B cell (primary cell): ENCODE results near the gene KIF20B. TPM values are rescaled to one million over a fixed set of nuclear protein-coding genes. Genes with fewer than 3 reads are reported as not detected.

Experiments
- ATAC-seq: fragments of 200-7000 bp; cut with Tn5 transposase; one replicate; pipeline ENCODE4 v1.10.0; 2021; ENCODE audit warnings: low read depth, mild to moderate bottlenecking, moderate number of reproducible peaks, moderate library complexity
- CTCF ChIA-PET: fragments of 350-600 bp; sonication (Branson Sonifier 250); formaldehyde crosslinking; loops from one replicate; lab custom pipeline; 2021; ENCODE audit warnings: antibody characterized with exemption, inconsistent platforms; lab: Charles Lee
- POLR2A ChIA-PET: fragments of 350-600 bp; sonication (Branson Sonifier 250); formaldehyde crosslinking; loops from one replicate; lab custom pipeline; 2021; ENCODE audit warnings: antibody characterized with exemption; lab: Charles Lee
- DNase-seq: peaks from one replicate; pipeline ENCODE4 v3.0.0; 2013
- H2AFZ ChIP-seq: 2 replicates; pipeline ENCODE4 v1.6.1; 2012; ENCODE audit warnings: mild to moderate bottlenecking, low read depth, low read length; ENCODE audit not compliant: insufficient read depth, poor library complexity, severe bottlenecking
- H3K27ac ChIP-seq, 2 donors: 1 replicate in 1 of 2; 2 replicates in 1 of 2; pipeline ENCODE4 v1.5.1; 2012 to 2013; ENCODE audit warnings: low read length in 2 of 2, mild to moderate bottlenecking in 2 of 2, moderate library complexity in 1 of 2
- H3K27me3 ChIP-seq, 4 experiments: fragments of 200-600 bp in 1 of 4; sonication (generic) in 1 of 4; replicated peaks in 1 of 4; 1 replicate in 2 of 4; 2 replicates in 2 of 4; pipeline versions ENCODE4 v1.6.1 to v1.7.0; 2013 to 2016; ENCODE audit warnings: low read length in 3 of 4, mild to moderate bottlenecking in 2 of 4, mixed read lengths in 1 of 4, moderate library complexity in 1 of 4; ENCODE audit not compliant: insufficient read depth in 4 of 4, control insufficient read depth in 3 of 4; ENCODE audit errors: control extremely low read depth in 1 of 4
- H3K36me3 ChIP-seq, 2 experiments: replicated peaks in 1 of 2; 1 replicate in 1 of 2; 2 replicates in 1 of 2; pipeline versions ENCODE4 v1.6.1 to v1.7.1; 2013; ENCODE audit warnings: low read length in 1 of 2; ENCODE audit not compliant: insufficient read depth in 2 of 2, control insufficient read depth in 1 of 2; ENCODE audit errors: control extremely low read depth in 1 of 2, extremely low read depth in 1 of 2
- H3K4me1 ChIP-seq, 2 donors: fragments of 200-600 bp in 1 of 2; sonication (generic) in 1 of 2; 1 replicate in 1 of 2; 2 replicates in 1 of 2; pipeline versions ENCODE4 v1.5.1 to v1.6.1; 2013 to 2017; ENCODE audit warnings: low read length in 2 of 2; ENCODE audit not compliant: control insufficient read depth in 2 of 2, insufficient read depth in 2 of 2
- H3K4me2 ChIP-seq: replicated peaks from 2 replicates; pipeline ENCODE3; 2012; ENCODE audit warnings: mild to moderate bottlenecking, low read depth, low read length; ENCODE audit not compliant: poor library complexity, severe bottlenecking
- H3K4me3 ChIP-seq, 5 experiments: fragments of 200-600 bp in 1 of 5; sonication (generic) in 1 of 5; 1 replicate in 3 of 5; 2 replicates in 2 of 5; pipeline versions ENCODE4 v1.5.1 to v1.7.0; 2011 to 2016; ENCODE audit warnings: low read length in 4 of 5, mild to moderate bottlenecking in 4 of 5, low read depth in 2 of 5, control low read depth in 1 of 5, moderate library complexity in 1 of 5; ENCODE audit not compliant: insufficient read depth in 1 of 5; ENCODE audit errors: control extremely low read depth in 1 of 5, extremely low read depth in 1 of 5
- H3K79me2 ChIP-seq: fragments of 200-600 bp; sonication (generic); one replicate; pipeline ENCODE4 v1.6.0; 2016; ENCODE audit warnings: low read length; ENCODE audit not compliant: control insufficient read depth, insufficient read depth
- H3K9ac ChIP-seq: fragments of 200-600 bp; sonication (generic); 2 replicates; pipeline ENCODE4 v1.6.1; 2017; ENCODE audit warnings: mild to moderate bottlenecking, low read length, moderate library complexity
- H3K9me3 ChIP-seq, 3 donors: one replicate each; pipeline versions ENCODE4 v1.6.1 to v1.7.1; 2013; ENCODE audit warnings: low read length in 2 of 3; ENCODE audit not compliant: control insufficient read depth in 2 of 3, insufficient read depth in 1 of 3; ENCODE audit errors: control extremely low read depth in 1 of 3
- H4K20me1 ChIP-seq: 2 replicates; pipeline ENCODE4 v1.6.0; 2012; ENCODE audit warnings: mild to moderate bottlenecking, low read length; ENCODE audit not compliant: insufficient read depth, control insufficient read depth, poor library complexity, severe bottlenecking
- H3K27ac Mint-ChIP-seq: one replicate; pipeline ENCODE4 v1.8.0; 2021; ENCODE audit warnings: mixed read lengths
- H3K27me3 Mint-ChIP-seq: one replicate; pipeline ENCODE4 v1.8.0; 2021; ENCODE audit warnings: mixed read lengths
- H3K4me1 Mint-ChIP-seq: one replicate; pipeline ENCODE4 v1.8.0; 2021; ENCODE audit warnings: mixed read lengths
- H3K4me3 Mint-ChIP-seq: one replicate; pipeline ENCODE4 v1.8.0; 2021; ENCODE audit warnings: mixed read lengths
- H3K9me3 Mint-ChIP-seq: one replicate; pipeline ENCODE4 v1.8.0; 2022; ENCODE audit warnings: mixed read lengths; ENCODE audit not compliant: insufficient read depth
- CTCF ChIP-seq: fragments of 200-600 bp; IDR thresholded peaks from one replicate; pipeline ENCODE4 v1.8.0; 2022; ENCODE audit warnings: antibody characterized with exemption, mild to moderate bottlenecking
- EZH2 ChIP-seq: IDR thresholded peaks from 2 replicates; pipeline ENCODE4 v1.6.1; 2012; ENCODE audit warnings: borderline replicate concordance, low read depth, mild to moderate bottlenecking, moderate library complexity, low read length; ENCODE audit not compliant: insufficient read depth, poor library complexity, severe bottlenecking
- WGBS: methylation state at CpG from one replicate; pipeline ENCODE4 v1.1.5; 2013; ENCODE audit warnings: missing lambda C conversion rate; ENCODE audit not compliant: insufficient coverage; 5-methylcytosine and 5-hydroxymethylcytosine counted together
- intact Hi-C: fragments of 100-400 bp; cut with micrococcal nuclease; formaldehyde crosslinking; loops from one replicate; pipeline ENCODE4 v1.10.0; 2022
- polyA plus RNA-seq: library from polyadenylated mRNA; depleted of rRNA; stranded (reverse); fragments of >200 nt; gene quantifications from 2 replicates; pipeline ENCODE4 v1.2.3, GENCODE V29; 2012
- total RNA-seq, 2 donors: library from RNA; stranded (reverse); fragments of 120-200 nt in 1 of 2; gene quantifications; 1 replicate in 1 of 2; 2 replicates in 1 of 2; pipeline versions ENCODE4 v1.2.3 to v1.2.4, GENCODE V29; 2013 to 2022

Gene KIF20B
- total and polyA plus RNA-seq, 2 donors (not counting 1 experiment from before 2014, with no cell fraction given), result 1.6 to 24.6 TPM

- no peak for ATAC-seq
- H3K4me3 Mint-ChIP-seq, result no peak overlapping the region
- POLR2A ChIA-PET, result no interaction called here
- Histone ChIP-seq H3K4me2 (no peak overlapping the region), H3K4me1 (no peaks in the 10 kb centered on the region), H3K27me3 (peaks cover 0 to 2% (median 0%) of the 10 kb centered on the region in 4 experiments), H2AFZ (no peak overlapping the region), H4K20me1 (no peaks in the 10 kb centered on the region), H3K36me3 (no peaks in the 10 kb centered on the region), H3K9ac (no peak overlapping the region), H3K9me3 (no peaks in the 10 kb centered on the region), H3K79me2 (no peaks in the 10 kb centered on the region), H3K27ac (no peak overlapping the region), H3K4me3 (no peak overlapping the region)
- H3K4me1 Mint-ChIP-seq, result no peaks in the 10 kb centered on the region
- no peak for DNase-seq
- CTCF ChIA-PET, result no interaction called here
- TF ChIP-seq CTCF (no peak), EZH2 (no peak)
- WGBS, result 52% methylated on average over 6 of the region's 7 CpGs
- no peak overlapping the region for H3K27ac Mint-ChIP-seq
- intact Hi-C loops, result no loop called here
- H3K27me3 Mint-ChIP-seq, result peaks cover 4% of the 10 kb centered on the region
- H3K9me3 Mint-ChIP-seq, result no peaks in the 10 kb centered on the region
Observed at GRCh38 chr10:89789188-89789877, 87.9 kb downstream of the KIF20B start.

- intact Hi-C loops, result no loop called here
- ATAC-seq (no peak), DNase-seq (no peak)
- H3K36me3 ChIP-seq, result no peaks in the 10 kb centered on the region
- no CpG with 5 or more reads among the region's 2 CpGs for WGBS
- TF ChIP-seq EZH2 (no peak), CTCF (no peak)
- peaks cover 4% of the 10 kb centered on the region for H3K27me3 Mint-ChIP-seq
- no peaks in the 10 kb centered on the region for H4K20me1 ChIP-seq
- H3K9me3 ChIP-seq, result no peaks in the 10 kb centered on the region
- peaks cover 0 to 2% (median 0%) of the 10 kb centered on the region in 4 experiments for H3K27me3 ChIP-seq
- peaks cover 0 to 4% of the 10 kb centered on the region in 2 donors for H3K4me1 ChIP-seq
- no peak overlapping the region for H3K27ac ChIP-seq
- no peak overlapping the region for H3K4me3 ChIP-seq
- H3K9ac ChIP-seq, result no peak overlapping the region
- peaks cover 5% of the 10 kb centered on the region for H3K4me1 Mint-ChIP-seq
- ChIA-PET CTCF (interaction anchor here (0.8 to 1.8 kb wide), 5 partner anchors 9 to 803 kb away, joined by 3 to 5 read pairs (median 4); no protein-coding TSS in a partner anchor), POLR2A (no interaction called here)
- H3K79me2 ChIP-seq, result no peaks in the 10 kb centered on the region
- no peak overlapping the region for H3K27ac Mint-ChIP-seq
- no peak overlapping the region for H3K4me3 Mint-ChIP-seq
- no peaks in the 10 kb centered on the region for H3K9me3 Mint-ChIP-seq
- H2AFZ ChIP-seq, result no peak overlapping the region
- H3K4me2 ChIP-seq, result no peak overlapping the region
Observed at GRCh38 chr10:89792187-89792586, 90.8 kb downstream of the KIF20B start.
